SHP77 treated with DMSO at 0.1 percent for 48 hours (cell line): ENCODE measurements around the gene PPP1R14B.

Source experiments
- DNase-seq: peaks from one replicate; lab custom pipeline; 2025; lab: John Stamatoyannopoulos, UW

Gene PPP1R14B

GRCh38 chr11:64281957-64282770 is 35.4 kb upstream of the PPP1R14B start:
- no peak for DNase-seq

GRCh38 chr11:64278576-64279190 is 31.9 kb upstream of the PPP1R14B start:
- DNase-seq, result no peak

- DNase-seq, result no peak
These were observed 30.1 kb upstream of the PPP1R14B start for GRCh38 chr11:64276653-64277431.

GRCh38 chr11:64275841-64276240 is 29.1 kb upstream of the PPP1R14B start:
- no peak for DNase-seq

- no peak for DNase-seq
These were observed 28.5 kb upstream of the PPP1R14B start for GRCh38 chr11:64275031-64275800.

GRCh38 chr11:64269540-64270220 is 22.9 kb upstream of the PPP1R14B start:
- DNase-seq, result peak; percentile 98

GRCh38 chr11:64268893-64269539 is 22.3 kb upstream of the PPP1R14B start:
- DNase-seq, result no peak

GRCh38 chr11:64268025-64268892 is 21.5 kb upstream of the PPP1R14B start:
- DNase-seq, result no peak

GRCh38 chr11:64267207-64267945 is 20.6 kb upstream of the PPP1R14B start:
- no peak for DNase-seq

- DNase-seq, result no peak
These were observed 19.6 kb upstream of the PPP1R14B start for GRCh38 chr11:64266339-64266738.

GRCh38 chr11:64265176-64266160 is 18.7 kb upstream of the PPP1R14B start:
- DNase-seq, result no peak

- no peak for DNase-seq
These were observed 17.7 kb upstream of the PPP1R14B start for GRCh38 chr11:64264371-64264852.

- DNase-seq, result no peak
These were observed 17.2 kb upstream of the PPP1R14B start for GRCh38 chr11:64263947-64264317.

- no peak for DNase-seq
These were observed 16.5 kb upstream of the PPP1R14B start for GRCh38 chr11:64263021-64263946.

GRCh38 chr11:64262271-64263002 is 15.7 kb upstream of the PPP1R14B start:
- no peak for DNase-seq

- DNase-seq, result no peak
These were observed 14.9 kb upstream of the PPP1R14B start for GRCh38 chr11:64261556-64262080.
